AG09309 (cell line): ENCODE measurements around the gene LRRFIP2.

Experiments
- DNase-seq: peaks from one replicate; pipeline ENCODE4 v3.0.0-alpha.2; 2010; ENCODE audit warnings: low read depth
- H3K4me3 ChIP-seq: 2 replicates; pipeline ENCODE4 v1.5.1; 2011; ENCODE audit warnings: mild to moderate bottlenecking, low read depth, low read length, moderate library complexity; ENCODE audit not compliant: control insufficient read depth
- CTCF ChIP-seq: IDR thresholded peaks from 2 replicates; pipeline ENCODE4 v1.5.1; 2011; ENCODE audit warnings: mild to moderate bottlenecking, low read depth, low read length, inconsistent platforms; ENCODE audit not compliant: insufficient read depth, control insufficient read depth; ENCODE audit errors: missing control alignments

Gene LRRFIP2

GRCh38 chr3:37031096-37031682, 143.2 kb downstream of the LRRFIP2 start:
- no peak for DNase-seq
- H3K4me3 ChIP-seq = no peak overlapping the region
- no peak for TF ChIP-seq CTCF

GRCh38 chr3:37030588-37030987, 143.8 kb downstream of the LRRFIP2 start:
- no peak for TF ChIP-seq CTCF

GRCh38 chr3:37029516-37030163, 144.7 kb downstream of the LRRFIP2 start:
- TF ChIP-seq CTCF = no peak
- DNase-seq = no peak
- H3K4me3 ChIP-seq = no peak overlapping the region

More at GRCh38 chr3:37030588-37030987, 143.8 kb downstream of the LRRFIP2 start:
- H3K4me3 ChIP-seq = no peak overlapping the region
- DNase-seq = no peak

- DNase-seq = no peak
- H3K4me3 ChIP-seq = no peak overlapping the region
- TF ChIP-seq CTCF = no peak
Observed at GRCh38 chr3:37029111-37029510, 145.3 kb downstream of the LRRFIP2 start.

GRCh38 chr3:37028329-37028728, 146.1 kb downstream of the LRRFIP2 start:
- DNase-seq = no peak
- TF ChIP-seq CTCF = no peak
- H3K4me3 ChIP-seq = no peak overlapping the region

GRCh38 chr3:37026851-37027250, 147.5 kb downstream of the LRRFIP2 start:
- TF ChIP-seq CTCF = no peak
- no peak overlapping the region for H3K4me3 ChIP-seq
- no peak for DNase-seq
